Osteocyte (in vitro differentiated cells): ENCODE results near the gene HIGD2A. TPM values are rescaled to one million over a fixed set of nuclear protein-coding genes. Genes with fewer than 3 reads are reported as not detected.

Experiments
- DNase-seq: peaks from one replicate; pipeline ENCODE4 v3.0.0; 2021; ENCODE audit warnings: mixed read lengths; ENCODE audit not compliant: unreplicated experiment; ENCODE audit errors: extremely low spot score
- H3K27ac Mint-ChIP-seq: one replicate; pipeline ENCODE4 v1.8.0; 2021; ENCODE audit warnings: mild to moderate bottlenecking, mixed read lengths; ENCODE audit not compliant: unreplicated experiment
- H3K27me3 Mint-ChIP-seq: one replicate; pipeline ENCODE4 v1.8.0; 2021; ENCODE audit warnings: mixed read lengths; ENCODE audit not compliant: unreplicated experiment
- H3K36me3 Mint-ChIP-seq: one replicate; pipeline ENCODE4 v1.8.0; 2021; ENCODE audit warnings: mixed read lengths; ENCODE audit not compliant: unreplicated experiment
- H3K4me1 Mint-ChIP-seq: one replicate; pipeline ENCODE4 v1.8.0; 2021; ENCODE audit warnings: mixed read lengths; ENCODE audit not compliant: unreplicated experiment
- H3K4me3 Mint-ChIP-seq: one replicate; pipeline ENCODE4 v1.8.0; 2021; ENCODE audit warnings: mild to moderate bottlenecking, moderate library complexity, mixed read lengths; ENCODE audit not compliant: unreplicated experiment
- H3K9me3 Mint-ChIP-seq: one replicate; pipeline ENCODE4 v1.8.0; 2021; ENCODE audit warnings: mixed read lengths; ENCODE audit not compliant: unreplicated experiment
- CTCF ChIP-seq: fragments of 200-600 bp; sonication (generic); IDR thresholded peaks from 2 replicates; pipeline ENCODE4 v1.5.0; 2021; ENCODE audit warnings: antibody characterized with exemption, mild to moderate bottlenecking, moderate library complexity
- total RNA-seq: library from RNA; stranded (reverse); gene quantifications from 2 replicates; pipeline ENCODE4 v1.2.1, GENCODE V29; 2021

HIGD2A gene
- total RNA-seq, 1 donor from 2014 or later = 83.8 TPM

GRCh38 chr5:176408590-176408989 is 20.0 kb downstream of the HIGD2A start:
- Mint-ChIP-seq H3K9me3 (no peaks in the 10 kb centered on the region), H3K36me3 (peaks cover 20% of the 10 kb centered on the region), H3K27ac (no peak overlapping the region), H3K4me1 (peaks cover 31% of the 10 kb centered on the region), H3K4me3 (no peak overlapping the region), H3K27me3 (no peaks in the 10 kb centered on the region)
- TF ChIP-seq CTCF = no peak
- DNase-seq = no peak

GRCh38 chr5:176409765-176410164 is 21.2 kb downstream of the HIGD2A start:
- H3K9me3 Mint-ChIP-seq = no peaks in the 10 kb centered on the region
- TF ChIP-seq CTCF = no peak
- H3K4me3 Mint-ChIP-seq = no peak overlapping the region
- no peak for DNase-seq
- peaks cover 43% of the 10 kb centered on the region for H3K4me1 Mint-ChIP-seq
- H3K27ac Mint-ChIP-seq = no peak overlapping the region
- H3K27me3 Mint-ChIP-seq = no peaks in the 10 kb centered on the region
- H3K36me3 Mint-ChIP-seq = peaks cover 18% of the 10 kb centered on the region

- no peak for DNase-seq
- no peak for TF ChIP-seq CTCF
- Mint-ChIP-seq H3K36me3 (peaks cover 15% of the 10 kb centered on the region), H3K9me3 (no peaks in the 10 kb centered on the region), H3K27ac (no peak overlapping the region), H3K27me3 (no peaks in the 10 kb centered on the region), H3K4me1 (peaks cover 51% of the 10 kb centered on the region), H3K4me3 (no peak overlapping the region)
Measured at GRCh38 chr5:176410486-176411180, 22.1 kb downstream of the HIGD2A start.

GRCh38 chr5:176412517-176413254 is 24.1 kb downstream of the HIGD2A start:
- Mint-ChIP-seq H3K36me3 (peaks cover 9% of the 10 kb centered on the region), H3K4me1 (peaks cover 57% of the 10 kb centered on the region), H3K27me3 (no peaks in the 10 kb centered on the region), H3K27ac (peak overlapping the region; percentile 82), H3K4me3 (no peak overlapping the region), H3K9me3 (no peaks in the 10 kb centered on the region)
- DNase-seq = no peak
- no peak for TF ChIP-seq CTCF

- H3K36me3 Mint-ChIP-seq = peaks cover 7% of the 10 kb centered on the region
- H3K4me1 Mint-ChIP-seq = peaks cover 54% of the 10 kb centered on the region
- no peak for DNase-seq
- H3K27me3 Mint-ChIP-seq = no peaks in the 10 kb centered on the region
- H3K4me3 Mint-ChIP-seq = peak overlapping the region; percentile 14
- no peak for TF ChIP-seq CTCF
- no peaks in the 10 kb centered on the region for H3K9me3 Mint-ChIP-seq
- peak overlapping the region; percentile 82 for H3K27ac Mint-ChIP-seq
Measured at GRCh38 chr5:176413255-176413565, 24.7 kb downstream of the HIGD2A start.
